Adrenal gland (tissue), 12 donors: ENCODE measurements around the gene DMBX1. TPM values are rescaled to one million over a fixed set of nuclear protein-coding genes. Genes with fewer than 3 reads are reported as not detected.

Source experiments
- DNase-seq, 7 donors: peaks; one replicate each; pipeline ENCODE4 v3.0.0-alpha.2; 2019 to 2020
- H3K27ac ChIP-seq, 5 donors: fragments of 200-600 bp; sonication (generic) in 4 of 5; 1 replicate in 3 of 5; 2 replicates in 2 of 5; pipeline versions ENCODE4 v1.5.1 to v1.8.0; 2016 to 2020; ENCODE audit warnings: mild to moderate bottlenecking in 1 of 5
- H3K27me3 ChIP-seq: fragments of 200-600 bp; 2 replicates; pipeline ENCODE4 v1.8.0; 2021
- H3K36me3 ChIP-seq, 2 donors: fragments of 200-600 bp; replicated peaks in 1 of 2; 1 replicate in 1 of 2; 2 replicates in 1 of 2; pipeline versions ENCODE4 v1.5.1 to v1.8.0; 2018 to 2022
- H3K4me1 ChIP-seq, 2 donors: fragments of 200-600 bp; replicated peaks in 1 of 2; 1 replicate in 1 of 2; 2 replicates in 1 of 2; pipeline versions ENCODE4 v1.5.1 to v1.8.0; 2018 to 2021
- H3K4me3 ChIP-seq, 4 donors: fragments of 200-600 bp; sonication (generic) in 3 of 4; one replicate each; pipeline ENCODE4 v1.5.1; 2016 to 2018
- H3K9me3 ChIP-seq, 3 donors: fragments of 200-600 bp; sonication (generic) in 1 of 3; replicated peaks in 1 of 3; 1 replicate in 2 of 3; 2 replicates in 1 of 3; pipeline versions ENCODE4 v1.5.1 to v1.8.0; 2016 to 2021
- CTCF ChIP-seq, 6 experiments: fragments of 450-650 bp in 4 of 6; fragments of 200-600 bp in 2 of 6; sonication (generic) in 1 of 6; IDR thresholded peaks; 1 replicate in 5 of 6; 2 replicates in 1 of 6; pipeline versions ENCODE4 v1.5.1 to v1.8.0; 2016 to 2021; ENCODE audit warnings: antibody characterized with exemption in 6 of 6, mild to moderate bottlenecking in 2 of 6, moderate library complexity in 1 of 6
- POLR2A ChIP-seq, 2 donors: fragments of 450-650 bp; IDR thresholded peaks; one replicate each; pipeline ENCODE4 v1.6.1; 2017; ENCODE audit warnings: antibody characterized with exemption in 2 of 2, mild to moderate bottlenecking in 2 of 2, moderate library complexity in 1 of 2
- WGBS, 4 donors: extraction: QIAGEN DNeasy Blood & Tissue Kit in 2 of 4; methylation state at CpG; one replicate each; pipeline versions ENCODE4 v1.1.5 to v1.1.7; 2013 to 2017; 5-methylcytosine and 5-hydroxymethylcytosine counted together
- intact Hi-C, 2 donors: fragments of 100-400 bp; cut with DNase I; formaldehyde crosslinking; loops; one replicate each; pipeline versions ENCODE4 v1.14.1 to v1.15.0; 2022 to 2023
- polyA plus RNA-seq, 3 donors: library from polyadenylated mRNA; stranded (reverse); fragments of 200-250 nt in 2 of 3; fragments of 350-450 nt in 1 of 3; fragmentation: Illumina TruSeq in 1 of 3; extraction: RNeasy Lipid Tissue Mini Kit (QIAGEN cat#74804) in 1 of 3; gene quantifications; one replicate each; pipeline ENCODE4 v1.2.3, GENCODE V29; 2013 to 2014
- total RNA-seq, 9 donors: library from RNA; depleted of rRNA in 4 of 9; stranded (reverse); fragments of >200 nt in 4 of 9; fragments of 120-200 nt in 1 of 9; fragmentation: NEBNext Ultra II Directional in 1 of 9; extraction: Animal tissue kit (Norgen Biotek cat#: 25700) in 1 of 9; gene quantifications; one replicate each; pipeline versions ENCODE4 v1.1.0 to v1.2.4, GENCODE V29; 2013 to 2023
- donor health status: healthy with polysubstance abuse.
- donor health status: Bipolar disorder and iron deficiency.
- donor health status: DM: yes; HTN: yes; CAD: no.
- donor health status: DM: no; HTN: no; CAD: no.
- donor health status: DM: no; HTN: no; CAD: no.
- donor health status: DM: yes; HTN: yes; CAD: no.

Gene DMBX1
- total and polyA plus RNA-seq, 12 donors = 0.07 to 0.16 (median 0.14) TPM; not detected in 9

- DNase-seq = peak in 6 of 7 donors; percentile 45 to 69 (median 56)
- Histone ChIP-seq H3K4me1 (peaks cover 5 to 6% of the 10 kb centered on the region in 2 donors), H3K27me3 (peaks cover 8% of the 10 kb centered on the region), H3K36me3 (no peaks in the 10 kb centered on the region), H3K9me3 (no peaks in the 10 kb centered on the region), H3K4me3 (no peak overlapping the region), H3K27ac (no peak overlapping the region)
- WGBS, 4 donors = 50 to 82% (median 62%) methylated on average over 1 to 2 of the region's 2 CpGs
- intact Hi-C loops = loop anchor here in 1 of 2 donors (5.0 kb wide), 1 partner anchor 187 kb away; no protein-coding TSS in a partner anchor
- peak in 4 of 6 experiments; percentile 18 to 38 (median 26) for TF ChIP-seq CTCF (IDR thresholded peaks at IDR 0.05)
- TF ChIP-seq POLR2A (IDR thresholded peaks at IDR 0.05) = no peak
Observed at GRCh38 chr1:46535063-46535462, 45.4 kb downstream of the DMBX1 start.

- H3K27ac ChIP-seq = no peak overlapping the region
- H3K4me1 ChIP-seq = peaks cover 5 to 6% of the 10 kb centered on the region in 2 donors
- no peak overlapping the region for H3K4me3 ChIP-seq
- intact Hi-C loops = loop anchor here in 1 of 2 donors (5.0 kb wide), 1 partner anchor 186 kb away; no protein-coding TSS in a partner anchor
- H3K27me3 ChIP-seq = peaks cover 8% of the 10 kb centered on the region
- no peaks in the 10 kb centered on the region for H3K9me3 ChIP-seq
- 89 to 98% (median 94%) methylated on average over 1 of the region's 1 CpG for WGBS, 4 donors
- TF ChIP-seq CTCF (IDR thresholded peaks at IDR 0.05) (no peak), POLR2A (IDR thresholded peaks at IDR 0.05) (no peak)
- DNase-seq = no peak
- no peaks in the 10 kb centered on the region for H3K36me3 ChIP-seq
Observed at GRCh38 chr1:46536527-46536926, 46.9 kb downstream of the DMBX1 start.

- no peak overlapping the region for H3K27ac ChIP-seq
- no peaks in the 10 kb centered on the region for H3K36me3 ChIP-seq
- H3K4me3 ChIP-seq = no peak overlapping the region
- 59 to 86% (median 81%) methylated on average over 2 of the region's 2 CpGs for WGBS, 4 donors
- H3K9me3 ChIP-seq = no peaks in the 10 kb centered on the region
- peaks cover 8% of the 10 kb centered on the region for H3K27me3 ChIP-seq
- H3K4me1 ChIP-seq = peaks cover 5 to 6% of the 10 kb centered on the region in 2 donors
- intact Hi-C loops = loop anchor here in 1 of 2 donors (5.0 kb wide), 1 partner anchor 185 kb away; no protein-coding TSS in a partner anchor
- TF ChIP-seq POLR2A (IDR thresholded peaks at IDR 0.05) = no peak
- TF ChIP-seq CTCF (IDR thresholded peaks at IDR 0.05) = no peak
- no peak for DNase-seq
Observed at GRCh38 chr1:46537651-46538050, 48.0 kb downstream of the DMBX1 start.

GRCh38 chr1:46538147-46538546, 48.5 kb downstream of the DMBX1 start:
- Histone ChIP-seq H3K4me1 (peaks cover 5 to 6% of the 10 kb centered on the region in 2 donors), H3K27ac (no peak overlapping the region), H3K9me3 (no peaks in the 10 kb centered on the region), H3K27me3 (peaks cover 8% of the 10 kb centered on the region), H3K4me3 (no peak overlapping the region), H3K36me3 (no peaks in the 10 kb centered on the region)
- intact Hi-C loops = loop anchor here in 1 of 2 donors (5.0 kb wide), 1 partner anchor 184 kb away; no protein-coding TSS in a partner anchor
- TF ChIP-seq CTCF (IDR thresholded peaks at IDR 0.05) (no peak), POLR2A (IDR thresholded peaks at IDR 0.05) (no peak)
- DNase-seq = no peak
- 75 to 85% (median 83%) methylated on average over 2 of the region's 2 CpGs for WGBS, 4 donors

Other genes starting within 250 kb of the DMBX1 start
- 1 to 10 TPM in 4 of 9 donors, under 1 TPM in 3, not detected in 2; 0.49 to 3.5 (median 1.1) TPM for gene RAD54L, start 242.1 kb upstream of the DMBX1 start, total RNA-seq
- 1 to 10 TPM; 1.3 to 2.1 (median 1.9) TPM for gene RAD54L, start 242.1 kb upstream of the DMBX1 start, polyA plus RNA-seq
- 10 to 100 TPM; 64.5 to 95.8 (median 70.1) TPM for gene LRRC41, start 186.2 kb upstream of the DMBX1 start, total RNA-seq
- gene LRRC41, start 186.2 kb upstream of the DMBX1 start, polyA plus RNA-seq = 10 to 100 TPM; 38.5 to 43.2 (median 41.5) TPM
- 100 to 1,000 TPM; 118 to 317 (median 169) TPM for gene UQCRH, start 186.1 kb upstream of the DMBX1 start, total RNA-seq
- gene UQCRH, start 186.1 kb upstream of the DMBX1 start, polyA plus RNA-seq = 100 to 1,000 TPM; 174 to 256 (median 245) TPM
- gene NSUN4, start 149.0 kb upstream of the DMBX1 start, total RNA-seq = 10 to 100 TPM; 26.0 to 46.1 (median 40.3) TPM
- 10 to 100 TPM; 13.8 to 37.6 (median 17.0) TPM for gene NSUN4, start 149.0 kb upstream of the DMBX1 start, polyA plus RNA-seq
- 10 to 100 TPM; 14.7 to 53.8 (median 38.6) TPM for gene FAAH, start 95.5 kb upstream of the DMBX1 start, total RNA-seq
- 100 to 1,000 TPM in 1 of 3 donors, 10 to 100 TPM in 2; 12.0 to 162 (median 89.0) TPM for gene FAAH, start 95.5 kb upstream of the DMBX1 start, polyA plus RNA-seq
- not detected for gene KNCN, start 61.8 kb downstream of the DMBX1 start, total RNA-seq
- gene KNCN, start 61.8 kb downstream of the DMBX1 start, polyA plus RNA-seq = under 1 TPM; 0.07 to 0.40 (median 0.24) TPM
- gene MKNK1, start 114.4 kb downstream of the DMBX1 start, total RNA-seq = 10 to 100 TPM; 29.6 to 60.3 (median 40.5) TPM
- 10 to 100 TPM; 30.5 to 83.0 (median 63.6) TPM for gene MKNK1, start 114.4 kb downstream of the DMBX1 start, polyA plus RNA-seq
- 10 to 100 TPM in 7 of 9 donors, 1 to 10 TPM in 2; 7.5 to 29.9 (median 20.4) TPM for gene MOB3C, start 127.0 kb downstream of the DMBX1 start, total RNA-seq
- 10 to 100 TPM in 2 of 3 donors, 1 to 10 TPM in 1; 9.3 to 15.3 (median 10.6) TPM for gene MOB3C, start 127.0 kb downstream of the DMBX1 start, polyA plus RNA-seq
- gene ATPAF1, start 178.5 kb downstream of the DMBX1 start, total RNA-seq = 100 to 1,000 TPM; 104 to 225 (median 131) TPM
- gene ATPAF1, start 178.5 kb downstream of the DMBX1 start, polyA plus RNA-seq = 100 to 1,000 TPM; 142 to 183 (median 146) TPM
- under 1 TPM in 3 of 9 donors, not detected in 6; 0.11 to 0.36 (median 0.25) TPM for gene TEX38, start 182.0 kb downstream of the DMBX1 start, total RNA-seq
- under 1 TPM in 1 of 3 donors, not detected in 2; 0.54 TPM for gene TEX38, start 182.0 kb downstream of the DMBX1 start, polyA plus RNA-seq
- 100 to 1,000 TPM in 3 of 9 donors, 10 to 100 TPM in 6; 55.7 to 138 (median 79.4) TPM for gene EFCAB14, start 229.3 kb downstream of the DMBX1 start, total RNA-seq
- 10 to 100 TPM; 17.9 to 65.0 (median 23.0) TPM for gene EFCAB14, start 229.3 kb downstream of the DMBX1 start, polyA plus RNA-seq